Measurements from ENCODE around the gene THOC6.
A peak's percentile ranks its signal among the peaks of the same experiment; 100 is the strongest.

The THOC6 gene

GRCh38 chr16:2976673-2977072 is 47.2 kb upstream of the THOC6 start:
- TF ChIP-seq CTCF (conservative IDR thresholded peaks at IDR 0.05; ENCODE audit: low read depth, low read length) = no peak
- H3K4me3 ChIP-seq (IDR thresholded peaks at IDR 0.05; ENCODE audit: insufficient read depth, low read depth, low read length) = no peak overlapping the region
- no peak overlapping the region for H3K27ac ChIP-seq
- peaks cover 32% of the 10 kb centered on the region; the same call in 1 of the 2 replicates for H3K79me2 ChIP-seq (ENCODE audit: insufficient read depth, low read depth)
- H3K27me3 ChIP-seq (ENCODE audit: insufficient read depth, low read depth) = no peaks in the 10 kb centered on the region
- no peaks in the 10 kb centered on the region for H4K20me1 ChIP-seq (ENCODE audit: insufficient read depth)
- H3K4me1 ChIP-seq (ENCODE audit: low read depth, poor library complexity, severe bottlenecking) = peaks cover 17% of the 10 kb centered on the region
- no peak overlapping the region for H3K4me2 ChIP-seq
- no peak overlapping the region for H2AFZ ChIP-seq (ENCODE audit: low read depth)
- no peak overlapping the region for H3K9ac ChIP-seq
- no peaks in the 10 kb centered on the region for H3K36me3 ChIP-seq (ENCODE audit: insufficient read depth)

DNA sequence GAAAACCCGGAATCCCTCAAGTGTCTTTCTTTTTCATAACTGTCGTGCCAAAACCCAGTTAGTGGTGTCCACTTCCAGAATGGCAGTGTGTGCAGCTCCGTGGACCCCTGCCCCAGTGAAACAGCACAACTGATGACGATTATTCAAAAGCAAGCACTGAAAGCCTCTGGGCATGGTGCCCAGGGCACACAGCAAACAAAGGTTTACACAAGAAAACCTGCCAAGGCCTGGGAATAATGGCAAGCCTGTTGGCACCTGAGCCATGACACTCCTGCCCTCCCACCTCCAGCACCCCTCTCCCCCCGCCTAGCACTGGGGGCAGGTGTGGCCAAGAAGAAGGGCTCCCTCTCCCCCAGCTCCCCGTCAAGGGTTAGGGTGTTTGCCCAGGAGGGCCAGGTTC is 46.4 kb upstream of the THOC6 start:
- no peak for TF ChIP-seq CTCF (conservative IDR thresholded peaks at IDR 0.05; ENCODE audit: low read depth, low read length)
- Histone ChIP-seq H3K4me2 (no peak overlapping the region), H3K79me2 (ENCODE audit: insufficient read depth, low read depth) (peaks cover 32% of the 10 kb centered on the region; the same call in 1 of the 2 replicates), H3K4me3 (IDR thresholded peaks at IDR 0.05; ENCODE audit: insufficient read depth, low read depth, low read length) (no peak overlapping the region), H3K4me1 (ENCODE audit: low read depth, poor library complexity, severe bottlenecking) (peaks cover 17% of the 10 kb centered on the region), H3K27ac (no peak overlapping the region), H3K27me3 (ENCODE audit: insufficient read depth, low read depth) (no peaks in the 10 kb centered on the region), H3K9ac (no peak overlapping the region), H3K36me3 (ENCODE audit: insufficient read depth) (no peaks in the 10 kb centered on the region), H2AFZ (ENCODE audit: low read depth) (no peak overlapping the region), H4K20me1 (ENCODE audit: insufficient read depth) (no peaks in the 10 kb centered on the region)

DNA sequence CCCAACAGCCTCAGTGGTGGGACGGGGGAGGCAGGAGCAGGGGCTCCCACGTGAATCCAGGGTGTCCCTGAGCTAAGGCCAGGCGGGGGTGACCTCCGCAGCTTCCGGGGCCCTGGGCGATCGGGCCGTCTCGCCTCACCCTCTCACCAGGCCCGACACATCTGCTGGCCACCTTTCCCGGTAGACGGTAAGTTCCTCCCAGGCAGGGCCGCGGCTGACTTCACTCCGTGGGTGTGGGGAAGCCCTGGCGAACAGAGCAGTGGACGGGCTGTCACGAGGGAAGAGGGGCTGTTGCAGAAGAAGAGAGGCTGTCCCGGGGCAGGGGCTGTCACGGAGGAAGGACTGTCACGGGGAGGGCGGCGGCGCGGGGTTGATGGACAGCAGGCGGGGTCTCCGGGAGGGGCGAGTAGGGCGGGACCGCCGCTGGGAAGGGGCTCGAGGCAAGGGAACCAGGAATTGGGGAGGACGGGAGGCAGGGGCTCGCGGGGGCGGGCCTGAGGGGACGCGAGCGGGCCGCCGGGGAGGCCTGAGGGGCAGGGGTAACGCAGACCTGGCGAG is 44.1 kb upstream of the THOC6 start:
- peak overlapping the region; percentile 87 for H3K9ac ChIP-seq
- no peaks in the 10 kb centered on the region for H3K36me3 ChIP-seq (ENCODE audit: insufficient read depth)
- H3K4me3 ChIP-seq (IDR thresholded peaks at IDR 0.05; ENCODE audit: insufficient read depth, low read depth, low read length) = peak overlapping the region; percentile 16
- H2AFZ ChIP-seq (ENCODE audit: low read depth) = peak overlapping the region; percentile 64
- peak overlapping the region; percentile 38 for H3K27ac ChIP-seq
- peaks cover 32% of the 10 kb centered on the region; the same call in 1 of the 2 replicates for H3K79me2 ChIP-seq (ENCODE audit: insufficient read depth, low read depth)
- H3K4me2 ChIP-seq = peak overlapping the region; percentile 75
- peaks cover 11% of the 10 kb centered on the region for H3K27me3 ChIP-seq (ENCODE audit: insufficient read depth, low read depth)
- peaks cover 36% of the 10 kb centered on the region for H3K4me1 ChIP-seq (ENCODE audit: low read depth, poor library complexity, severe bottlenecking)
- TF ChIP-seq CTCF (conservative IDR thresholded peaks at IDR 0.05; ENCODE audit: low read depth, low read length) = no peak
- H4K20me1 ChIP-seq (ENCODE audit: insufficient read depth) = no peaks in the 10 kb centered on the region

DNA sequence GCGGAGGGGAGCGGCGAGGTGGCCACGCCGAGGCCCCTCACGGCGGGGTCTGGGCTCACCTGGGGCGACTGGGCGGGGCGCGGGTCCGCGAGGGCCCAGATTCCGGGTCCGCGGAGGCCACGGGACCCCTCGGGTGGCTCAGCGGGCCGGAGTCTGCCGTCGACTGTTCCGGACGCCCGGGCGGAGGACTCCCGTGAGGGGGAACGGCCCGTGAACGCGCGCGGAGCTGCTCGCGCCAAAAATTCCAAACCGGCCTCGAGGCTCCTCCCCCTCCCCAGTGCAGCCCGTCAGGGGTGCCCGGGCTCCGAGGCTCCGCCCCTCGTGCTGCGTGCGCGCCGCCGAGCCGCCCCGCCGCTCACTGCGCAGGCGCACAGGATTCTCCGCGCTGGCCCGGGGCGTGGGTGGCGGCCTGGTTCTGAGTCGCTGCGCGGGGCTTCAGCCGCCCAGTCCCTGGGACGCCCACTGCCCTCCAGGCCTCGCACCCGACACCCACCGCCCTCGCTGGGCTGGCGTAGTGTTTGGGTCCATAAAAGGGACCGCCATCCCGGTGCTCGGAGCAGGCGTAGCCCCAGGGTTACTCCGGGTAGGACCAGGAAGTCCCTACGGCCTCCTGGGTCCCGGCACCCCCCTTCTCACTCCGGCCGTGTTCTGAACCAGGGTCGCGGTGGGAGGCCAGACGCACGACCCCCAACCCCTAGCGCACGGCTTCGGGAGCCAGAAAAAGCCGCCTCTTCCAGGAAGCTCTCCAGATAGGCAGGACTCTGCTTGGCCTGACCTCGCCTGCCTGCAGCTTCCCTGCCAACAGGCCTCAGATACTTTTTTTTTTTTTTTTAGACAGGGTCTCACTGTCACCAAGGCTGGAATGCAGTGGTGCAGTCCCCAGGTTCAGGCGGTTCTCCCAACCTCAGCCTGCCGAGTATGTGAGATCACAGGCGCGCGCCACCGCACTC is 43.3 kb upstream of the THOC6 start, which contains the start of gene PKMYT1:
PKMYT1 (minus strand) TSS at position 220 of the 950 bp plus-strand sequence. CDS start 789 bp downstream, outside the sequence.
- Histone ChIP-seq H3K4me1 (ENCODE audit: low read depth, poor library complexity, severe bottlenecking) (peaks cover 38% of the 10 kb centered on the region), H4K20me1 (ENCODE audit: insufficient read depth) (no peaks in the 10 kb centered on the region), H3K4me2 (peak within 1 kb of the TSS; percentile 75), H3K27me3 (ENCODE audit: insufficient read depth, low read depth) (peaks cover 19% of the 10 kb centered on the region), H2AFZ (ENCODE audit: low read depth) (peak within 1 kb of the TSS; percentile 64), H3K79me2 (ENCODE audit: insufficient read depth, low read depth) (peaks cover 32% of the 10 kb centered on the region; the same call in 1 of the 2 replicates), H3K4me3 (IDR thresholded peaks at IDR 0.05; ENCODE audit: insufficient read depth, low read depth, low read length) (peak within 1 kb of the TSS; percentile 16), H3K27ac (peak within 1 kb of the TSS; percentile 58), H3K9ac (peak within 1 kb of the TSS; percentile 87), H3K36me3 (ENCODE audit: insufficient read depth) (no peaks in the 10 kb centered on the region)
- no peak for TF ChIP-seq CTCF (conservative IDR thresholded peaks at IDR 0.05; ENCODE audit: low read depth, low read length)

Data from KMS-11 (cell line).